Gastrocnemius medialis (tissue), 4 donors: ENCODE data around the gene CERS6. TPM values are rescaled to one million over a fixed set of nuclear protein-coding genes. Genes with fewer than 3 reads are reported as not detected.

Experiments
- ATAC-seq, 2 donors: fragments of 150-250 bp; one replicate each; pipeline ENCODE4 v1.9.1; 2016
- DNase-seq, 2 donors: peaks; one replicate each; pipeline ENCODE4 v3.0.0-alpha.2; 2019
- H3K27ac ChIP-seq, 4 donors: fragments of 200-600 bp; sonication (generic); 1 replicate in 1 of 4; 2 replicates in 3 of 4; pipeline ENCODE4 v1.5.1; 2016 to 2018; ENCODE audit warnings: mild to moderate bottlenecking in 2 of 4, moderate library complexity in 1 of 4
- H3K27me3 ChIP-seq, 3 donors: fragments of 200-600 bp; sonication (generic) in 2 of 3; 1 replicate in 1 of 3; 2 replicates in 2 of 3; pipeline versions ENCODE4 v1.5.1 to v1.6.0; 2016 to 2019; ENCODE audit warnings: mild to moderate bottlenecking in 1 of 3, moderate library complexity in 1 of 3
- H3K36me3 ChIP-seq, 2 donors: fragments of 200-600 bp; sonication (generic) in 1 of 2; one replicate each; pipeline ENCODE4 v1.5.1; 2017 to 2018
- H3K4me1 ChIP-seq, 2 donors: fragments of 200-600 bp; sonication (generic) in 1 of 2; one replicate each; pipeline ENCODE4 v1.5.1; 2016 to 2017; ENCODE audit warnings: mild to moderate bottlenecking in 2 of 2
- H3K4me3 ChIP-seq, 4 donors: fragments of 200-600 bp; sonication (generic) in 3 of 4; 1 replicate in 1 of 4; 2 replicates in 3 of 4; pipeline ENCODE4 v1.5.1; 2016 to 2019; ENCODE audit warnings: mild to moderate bottlenecking in 2 of 4
- H3K9me3 ChIP-seq, 3 donors: fragments of 200-600 bp; sonication (generic) in 2 of 3; 1 replicate in 1 of 3; 2 replicates in 2 of 3; pipeline ENCODE4 v1.5.1; 2016 to 2019
- POLR2A ChIP-seq, 2 donors: fragments of 450-650 bp; IDR thresholded peaks; one replicate each; pipeline ENCODE4 v1.6.1; 2017; ENCODE audit warnings: antibody characterized with exemption in 2 of 2, mild to moderate bottlenecking in 2 of 2, moderate library complexity in 2 of 2
- in situ Hi-C, 4 donors: fragments of 200-750 bp; cut with MboI; loops; one replicate each; pipeline versions ENCODE4 v1.15.0 to v1.8.0; 2017; ENCODE audit warnings: low sequenced_read_pairs in 4 of 4
- intact Hi-C: fragments of 100-400 bp; cut with DNase I; formaldehyde crosslinking; loops from one replicate; pipeline ENCODE4 v1.15.1; 2023; ENCODE audit warnings: low total_unique reads
- total RNA-seq, 4 donors: library from RNA; depleted of rRNA; stranded (reverse); fragments of >200 nt; gene quantifications; one replicate each; pipeline versions ENCODE4 v1.1.0 to v1.2.3, GENCODE V29; 2016
- TF ChIP-seq, protein P1 (sequence below), 5 experiments: fragments of 450-650 bp in 3 of 5; fragments of 200-600 bp in 2 of 5; sonication (generic) in 2 of 5; IDR thresholded peaks in 4 of 5; conservative IDR thresholded peaks in 1 of 5; 1 replicate in 4 of 5; 2 replicates in 1 of 5; pipeline ENCODE4 v1.5.1; 2016 to 2019; ENCODE audit warnings: antibody characterized with exemption in 5 of 5, mild to moderate bottlenecking in 3 of 5, moderate library complexity in 3 of 5

The CERS6 gene
- total RNA-seq, 4 donors from 2014 or later = 11.9 to 18.0 (median 14.7) TPM

DNA sequence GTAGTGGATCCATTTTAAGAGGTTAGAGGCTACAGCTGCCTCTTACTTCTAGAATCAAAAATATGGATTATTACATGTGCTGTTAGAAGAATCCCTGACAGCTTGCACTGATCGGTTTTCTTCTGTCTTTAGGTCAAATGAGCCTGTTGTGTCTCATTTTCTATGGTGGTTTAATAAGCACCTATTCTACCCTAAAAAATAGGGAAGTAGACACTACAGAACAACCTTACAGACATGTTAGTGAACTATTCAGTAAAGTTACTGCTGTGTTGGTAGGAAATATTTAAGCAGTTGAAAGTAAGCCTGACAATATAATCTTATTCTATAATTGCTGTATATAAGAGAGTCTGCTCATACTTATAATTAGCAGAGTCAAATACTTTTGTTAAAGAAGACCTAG lies 177.8 kb downstream of the CERS6 start:
- DNase-seq = no peak
- peaks cover 29 to 43% of the 10 kb centered on the region in 2 donors for H3K4me1 ChIP-seq

DNA sequence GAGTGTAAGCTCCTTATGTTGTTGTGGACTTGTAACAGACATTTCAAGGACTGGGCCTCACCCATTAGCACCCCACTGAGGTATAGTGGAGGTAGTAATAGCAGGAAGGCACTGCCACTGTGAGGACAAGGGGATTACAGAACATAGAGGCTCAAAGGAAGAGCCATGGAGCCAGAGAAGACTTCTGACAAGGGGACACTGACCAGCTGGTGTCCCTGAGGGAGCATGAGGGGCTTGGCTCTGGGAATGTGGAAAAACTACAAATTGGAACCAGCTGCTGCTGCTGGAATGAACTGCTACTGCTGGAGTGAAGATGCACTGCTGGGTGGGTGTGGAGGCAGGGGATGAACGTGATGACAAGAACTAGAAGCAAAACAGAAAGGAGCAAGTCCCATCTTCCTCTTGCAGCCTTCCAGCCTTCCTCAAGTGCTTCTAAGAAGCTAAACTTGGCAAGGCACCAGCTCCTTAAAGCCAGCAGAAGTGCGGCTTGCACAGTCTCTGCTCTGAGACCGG lies 179.0 kb downstream of the CERS6 start:
- no peaks in the 10 kb centered on the region for H3K36me3 ChIP-seq
- intact Hi-C loops (loop anchor here (5.0 kb wide), 1 partner anchor 178 kb away; the partner anchor contains the start of gene CERS6), in situ Hi-C loops (no loop called here)
- H3K27ac ChIP-seq = peak overlapping the region in 2 of 4 donors; percentile 31 to 79
- H3K4me1 ChIP-seq = peaks cover 35 to 55% of the 10 kb centered on the region in 2 donors
- H3K4me3 ChIP-seq = no peak overlapping the region
- H3K27me3 ChIP-seq = no peaks in the 10 kb centered on the region
- ATAC-seq (peak; percentile 11 to 21), DNase-seq (peak; percentile 37 to 42)
- H3K9me3 ChIP-seq = no peaks in the 10 kb centered on the region
- TF ChIP-seq, protein P1, sequence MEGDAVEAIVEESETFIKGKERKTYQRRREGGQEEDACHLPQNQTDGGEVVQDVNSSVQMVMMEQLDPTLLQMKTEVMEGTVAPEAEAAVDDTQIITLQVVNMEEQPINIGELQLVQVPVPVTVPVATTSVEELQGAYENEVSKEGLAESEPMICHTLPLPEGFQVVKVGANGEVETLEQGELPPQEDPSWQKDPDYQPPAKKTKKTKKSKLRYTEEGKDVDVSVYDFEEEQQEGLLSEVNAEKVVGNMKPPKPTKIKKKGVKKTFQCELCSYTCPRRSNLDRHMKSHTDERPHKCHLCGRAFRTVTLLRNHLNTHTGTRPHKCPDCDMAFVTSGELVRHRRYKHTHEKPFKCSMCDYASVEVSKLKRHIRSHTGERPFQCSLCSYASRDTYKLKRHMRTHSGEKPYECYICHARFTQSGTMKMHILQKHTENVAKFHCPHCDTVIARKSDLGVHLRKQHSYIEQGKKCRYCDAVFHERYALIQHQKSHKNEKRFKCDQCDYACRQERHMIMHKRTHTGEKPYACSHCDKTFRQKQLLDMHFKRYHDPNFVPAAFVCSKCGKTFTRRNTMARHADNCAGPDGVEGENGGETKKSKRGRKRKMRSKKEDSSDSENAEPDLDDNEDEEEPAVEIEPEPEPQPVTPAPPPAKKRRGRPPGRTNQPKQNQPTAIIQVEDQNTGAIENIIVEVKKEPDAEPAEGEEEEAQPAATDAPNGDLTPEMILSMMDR (IDR thresholded peaks at IDR 0.05 in 4 of 5, conservative IDR thresholded peaks at IDR 0.05 in 1 of 5) = no peak
- TF ChIP-seq POLR2A (IDR thresholded peaks at IDR 0.05) = no peak

More for the DNA sequence above, 177.8 kb downstream of the CERS6 start:
- intact Hi-C loops (no loop called here), in situ Hi-C loops (no loop called here)
- no peak for ATAC-seq
- no peaks in the 10 kb centered on the region for H3K9me3 ChIP-seq
- H3K27ac ChIP-seq = peak overlapping the region; percentile 23 to 79 (median 77)
- TF ChIP-seq, protein P1 (IDR thresholded peaks at IDR 0.05 in 4 of 5, conservative IDR thresholded peaks at IDR 0.05 in 1 of 5) = no peak
- no peak for TF ChIP-seq POLR2A (IDR thresholded peaks at IDR 0.05)
- no peaks in the 10 kb centered on the region for H3K36me3 ChIP-seq
- no peaks in the 10 kb centered on the region for H3K27me3 ChIP-seq
- H3K4me3 ChIP-seq = no peak overlapping the region

DNA sequence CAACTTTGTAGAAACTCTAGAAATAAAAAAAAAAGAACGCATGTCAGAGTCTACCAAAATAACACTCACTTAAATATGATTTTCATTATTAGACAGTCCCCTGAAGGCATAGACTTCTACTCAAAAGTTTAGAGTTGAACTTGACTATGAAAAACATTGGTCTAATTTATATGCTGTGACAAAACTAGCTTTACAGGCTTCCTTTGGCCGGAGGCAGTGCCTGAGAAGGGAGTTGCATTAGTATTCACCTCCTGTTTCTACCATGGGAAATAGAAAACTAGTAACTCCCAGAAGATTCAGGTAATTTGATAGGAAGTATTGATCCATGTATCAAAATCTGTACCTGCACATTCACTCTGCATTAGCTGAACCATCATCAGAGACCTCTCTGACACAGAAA lies 182.9 kb downstream of the CERS6 start:
- peaks cover 28 to 47% of the 10 kb centered on the region in 2 donors for H3K4me1 ChIP-seq
- TF ChIP-seq POLR2A (IDR thresholded peaks at IDR 0.05) = no peak
- TF ChIP-seq, protein P1 (IDR thresholded peaks at IDR 0.05 in 4 of 5, conservative IDR thresholded peaks at IDR 0.05 in 1 of 5) = no peak
- intact Hi-C loops = loop anchor here (5.0 kb wide), 1 partner anchor 182 kb away; the partner anchor contains the start of gene CERS6
- H3K36me3 ChIP-seq = no peaks in the 10 kb centered on the region
- DNase-seq = no peak
- peak overlapping the region; percentile 52 to 77 (median 62) for H3K27ac ChIP-seq
- ATAC-seq = no peak
- H3K9me3 ChIP-seq = no peaks in the 10 kb centered on the region
- no peaks in the 10 kb centered on the region for H3K27me3 ChIP-seq
- in situ Hi-C loops = no loop called here
- no peak overlapping the region for H3K4me3 ChIP-seq

DNA sequence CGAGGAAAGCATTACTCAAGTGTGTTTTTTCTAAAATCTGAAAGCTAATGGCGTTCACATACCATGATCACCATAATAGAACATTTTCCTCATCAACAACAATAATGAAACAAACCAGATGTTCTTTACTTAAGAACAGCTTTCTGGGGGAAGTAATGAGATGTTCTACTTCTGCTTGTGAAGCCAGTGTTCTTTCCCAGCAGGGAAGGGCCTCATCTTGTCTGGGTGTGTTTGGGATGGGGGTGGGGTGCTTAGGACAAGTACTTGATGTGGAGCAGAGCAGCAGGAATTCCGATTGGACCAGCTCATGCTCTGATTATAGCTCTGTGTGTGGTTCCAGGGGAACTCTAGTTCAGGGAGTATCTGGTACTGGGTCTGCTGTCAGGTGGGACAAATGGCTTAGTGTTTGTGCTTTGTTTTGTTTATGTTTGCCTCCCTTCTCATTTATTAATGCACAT lies 183.4 kb downstream of the CERS6 start:
- H3K9me3 ChIP-seq = no peaks in the 10 kb centered on the region
- intact Hi-C loops = loop anchor here (5.0 kb wide), 1 partner anchor 182 kb away; the partner anchor contains the start of gene CERS6
- ATAC-seq (peak; percentile 85 to 89), DNase-seq (peak; percentile 62 to 84)
- H3K4me1 ChIP-seq = peaks cover 28 to 51% of the 10 kb centered on the region in 2 donors
- no peaks in the 10 kb centered on the region for H3K36me3 ChIP-seq
- H3K27me3 ChIP-seq = no peaks in the 10 kb centered on the region
- in situ Hi-C loops = no loop called here
- H3K4me3 ChIP-seq = no peak overlapping the region
- H3K27ac ChIP-seq = peak overlapping the region; percentile 52 to 77 (median 62)
- TF ChIP-seq, protein P1 (IDR thresholded peaks at IDR 0.05 in 4 of 5, conservative IDR thresholded peaks at IDR 0.05 in 1 of 5) = no peak
- no peak for TF ChIP-seq POLR2A (IDR thresholded peaks at IDR 0.05)
